Endodermal cell (in vitro differentiated cells): Measurements from ENCODE around the gene GUCY1A1. TPM values are rescaled to one million over a fixed set of nuclear protein-coding genes. Genes with fewer than 3 reads are reported as not detected.

Experiments used
- DNase-seq: peaks from one replicate; pipeline ENCODE4 v3.0.0-alpha.2; 2017
- H3K27ac ChIP-seq: 2 replicates; pipeline ENCODE4 v1.5.1; 2013; ENCODE audit warnings: mild to moderate bottlenecking, low read depth, low read length, moderate library complexity
- H3K27me3 ChIP-seq: 2 replicates; pipeline ENCODE4 v1.6.1; 2013; ENCODE audit warnings: mild to moderate bottlenecking, low read length, moderate library complexity; ENCODE audit not compliant: insufficient read depth, control insufficient read depth, poor library complexity, severe bottlenecking
- H3K36me3 ChIP-seq: 2 replicates; pipeline ENCODE4 v1.7.0; 2013; ENCODE audit warnings: mild to moderate bottlenecking, low read length, moderate library complexity; ENCODE audit not compliant: control insufficient read depth, insufficient read depth
- H3K4me1 ChIP-seq: one replicate; pipeline ENCODE4 v1.7.0; 2013; ENCODE audit warnings: low read length; ENCODE audit not compliant: control insufficient read depth, insufficient read depth
- H3K4me3 ChIP-seq: 2 replicates; pipeline ENCODE4 v1.5.1; 2013; ENCODE audit warnings: mild to moderate bottlenecking, low read length, moderate library complexity
- H3K9ac ChIP-seq: 2 replicates; pipeline ENCODE4 v1.6.1; 2013; ENCODE audit warnings: mild to moderate bottlenecking, low read length, moderate library complexity; ENCODE audit not compliant: poor library complexity, severe bottlenecking; ENCODE audit errors: extremely low read depth
- H3K9me3 ChIP-seq: 2 replicates; pipeline ENCODE4 v1.6.1; 2013; ENCODE audit warnings: mild to moderate bottlenecking, low read length, moderate library complexity; ENCODE audit not compliant: control insufficient read depth
- H3K27ac Mint-ChIP-seq: 2 replicates; pipeline ENCODE4 v1.8.0; 2020; ENCODE audit warnings: mixed read lengths
- H3K27me3 Mint-ChIP-seq: 2 replicates; pipeline ENCODE4 v1.8.0; 2021; ENCODE audit warnings: mild to moderate bottlenecking, mixed read lengths; ENCODE audit not compliant: insufficient read depth
- H3K36me3 Mint-ChIP-seq: 2 replicates; pipeline ENCODE4 v1.8.0; 2020; ENCODE audit warnings: low read depth, mixed read lengths
- H3K4me1 Mint-ChIP-seq: 2 replicates; pipeline ENCODE4 v1.8.0; 2020; ENCODE audit warnings: mixed read lengths
- H3K4me3 Mint-ChIP-seq: 2 replicates; pipeline ENCODE4 v1.8.0; 2020; ENCODE audit warnings: mild to moderate bottlenecking, moderate library complexity, mixed read lengths
- H3K9me3 Mint-ChIP-seq: 2 replicates; pipeline ENCODE4 v1.8.0; 2020; ENCODE audit warnings: mild to moderate bottlenecking, mixed read lengths
- CTCF ChIP-seq: fragments of 200-600 bp; sonication (generic); conservative IDR thresholded peaks from 2 replicates; pipeline ENCODE4 v1.5.0; 2021; ENCODE audit warnings: antibody characterized with exemption, mild to moderate bottlenecking
- WGBS, 2 experiments: methylation state at CpG; one replicate each; pipeline versions ENCODE4 v1.1.5 to v1.1.7; 2013; ENCODE audit warnings: missing lambda C conversion rate in 2 of 2, mixed read lengths in 1 of 2; ENCODE audit not compliant: insufficient coverage in 1 of 2, insufficient read length in 1 of 2; 5-methylcytosine and 5-hydroxymethylcytosine counted together
- total RNA-seq, 2 donors: library from RNA; stranded (reverse); fragmentation: NEBNext Ultra II Directional in 1 of 2; extraction: Animal tissue kit (Norgen Biotek cat#: 25700) in 1 of 2; gene quantifications; 2 replicates in 1 of 2; 3 replicates in 1 of 2; pipeline ENCODE4 v1.2.1, GENCODE V29; 2021

GUCY1A1 gene
- total RNA-seq, 2 donors from 2014 or later = 0.58 to 1.1 TPM

DNA sequence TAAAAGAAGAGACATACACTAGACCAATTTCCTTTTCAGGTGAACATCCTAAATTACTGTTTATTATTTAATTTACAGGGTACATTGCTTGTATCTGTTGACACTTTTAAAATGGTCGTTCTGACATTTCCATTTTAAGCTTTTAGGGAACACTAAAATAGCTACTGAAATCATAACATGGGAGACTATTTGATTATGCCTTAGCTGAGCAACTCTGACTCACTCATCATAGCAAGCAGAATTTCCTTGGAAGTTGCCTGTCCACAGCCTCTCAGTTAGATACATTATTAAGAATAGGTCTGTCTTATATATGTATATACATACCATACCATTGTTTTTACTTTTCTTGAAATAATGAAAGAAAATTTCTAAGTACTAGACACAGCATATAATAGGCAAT, 114.1 kb downstream of the GUCY1A1 start:
- no peaks in the 10 kb centered on the region for H3K36me3 ChIP-seq
- no peaks in the 10 kb centered on the region for H3K27me3 ChIP-seq
- Mint-ChIP-seq H3K36me3 (no peaks in the 10 kb centered on the region), H3K4me3 (no peak overlapping the region), H3K4me1 (no peaks in the 10 kb centered on the region), H3K27ac (no peak overlapping the region), H3K27me3 (peaks cover 11% of the 10 kb centered on the region), H3K9me3 (no peaks in the 10 kb centered on the region)
- DNase-seq = no peak
- 75% methylated on average over 1 of the region's 1 CpG; no CpG with 5 or more reads in 1 of the 2 experiments for WGBS, 2 experiments
- no peaks in the 10 kb centered on the region for H3K9me3 ChIP-seq
- H3K9ac ChIP-seq = no peak overlapping the region
- no peak overlapping the region for H3K27ac ChIP-seq
- no peak overlapping the region for H3K4me3 ChIP-seq
- TF ChIP-seq CTCF = no peak
- no peaks in the 10 kb centered on the region for H3K4me1 ChIP-seq

DNA sequence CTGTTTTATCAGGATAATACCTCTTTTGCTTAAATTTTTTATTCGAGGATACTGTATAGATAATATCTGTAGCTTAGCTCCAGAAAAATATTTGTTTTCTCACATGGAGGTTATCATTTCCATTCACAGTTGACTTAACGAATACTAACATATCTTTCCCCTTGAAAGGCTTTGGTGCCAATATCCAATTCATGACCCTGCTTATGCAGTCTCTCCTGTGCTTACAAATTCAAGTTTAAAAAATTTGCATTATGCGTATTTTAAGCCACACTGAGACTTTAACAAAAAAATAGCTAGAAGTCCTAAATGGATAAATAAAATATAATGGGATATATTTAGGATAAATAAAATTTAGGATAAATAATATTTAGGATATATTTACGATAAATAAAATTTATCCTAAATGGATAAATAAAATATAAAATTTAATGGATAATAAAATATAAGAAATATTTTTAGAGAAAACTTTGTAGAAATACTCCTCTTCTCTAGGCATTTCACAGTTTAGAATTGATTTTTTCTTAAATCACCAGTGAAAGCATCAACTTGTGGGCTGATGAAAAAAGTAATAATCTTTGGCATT, 114.7 kb downstream of the GUCY1A1 start:
- DNase-seq = no peak
- Histone ChIP-seq H3K9ac (no peak overlapping the region), H3K4me1 (no peaks in the 10 kb centered on the region), H3K27ac (no peak overlapping the region), H3K36me3 (no peaks in the 10 kb centered on the region), H3K4me3 (no peak overlapping the region), H3K9me3 (no peaks in the 10 kb centered on the region), H3K27me3 (no peaks in the 10 kb centered on the region)
- no peaks in the 10 kb centered on the region for H3K9me3 Mint-ChIP-seq
- no peaks in the 10 kb centered on the region for H3K36me3 Mint-ChIP-seq
- no peaks in the 10 kb centered on the region for H3K4me1 Mint-ChIP-seq
- WGBS, 2 experiments = 82 to 95% methylated on average over 1 to 3 of the region's 4 CpGs
- H3K27ac Mint-ChIP-seq = no peak overlapping the region
- no peak overlapping the region for H3K4me3 Mint-ChIP-seq
- H3K27me3 Mint-ChIP-seq = peaks cover 11% of the 10 kb centered on the region
- TF ChIP-seq CTCF = no peak

Other genes starting within 250 kb of the GUCY1A1 start
- gene GUCY1B1, start 92.2 kb downstream of the GUCY1A1 start, total RNA-seq = 1 to 10 TPM; 1.8 to 3.4 TPM
- gene ASIC5, start 199.4 kb downstream of the GUCY1A1 start, total RNA-seq = not detected
- gene TDO2, start 236.8 kb downstream of the GUCY1A1 start, total RNA-seq = not detected